GM18520 (cell line): ENCODE measurements around the gene TMTC3.
A peak's percentile ranks its signal among the peaks of the same experiment; 100 is the strongest.
"Not testable (repeated sequence)": the region's sequence is repeated elsewhere in the genome, so short reads cannot be mapped to it uniquely, and the experiment has no call there.

ENCODE experiments used
- ATAC-seq: cut with Tn5 transposase; IDR thresholded peaks from one replicate; pipeline ENCODE4 v1.9.1; 2021; ENCODE audit not compliant: unreplicated experiment

Gene TMTC3

GRCh38 chr12:88163371-88163770 lies 21.3 kb downstream of the TMTC3 start:
- no peak for ATAC-seq

GRCh38 chr12:88166179-88166578 lies 24.1 kb downstream of the TMTC3 start:
- no peak for ATAC-seq

GRCh38 chr12:88167384-88167783 lies 25.3 kb downstream of the TMTC3 start:
- ATAC-seq, result no peak

- no peak for ATAC-seq
These were observed 30.8 kb downstream of the TMTC3 start for GRCh38 chr12:88172844-88173407.

- ATAC-seq, result no peak
These were observed 33.4 kb downstream of the TMTC3 start for GRCh38 chr12:88175544-88175943.

GRCh38 chr12:88179436-88180014 lies 37.4 kb downstream of the TMTC3 start:
- no peak for ATAC-seq

GRCh38 chr12:88181881-88182280 lies 39.8 kb downstream of the TMTC3 start:
- no peak for ATAC-seq

- ATAC-seq, result no peak
These were observed 40.3 kb downstream of the TMTC3 start for GRCh38 chr12:88182416-88182815.

GRCh38 chr12:88184196-88184595 lies 42.1 kb downstream of the TMTC3 start:
- no peak for ATAC-seq

- ATAC-seq, result no peak
These were observed 43.2 kb downstream of the TMTC3 start for GRCh38 chr12:88185279-88185678.

GRCh38 chr12:88185988-88186387 lies 43.9 kb downstream of the TMTC3 start:
- peak; percentile 98 for ATAC-seq

- no peak for ATAC-seq
These were observed 45.5 kb downstream of the TMTC3 start for GRCh38 chr12:88187571-88187970.

GRCh38 chr12:88188180-88188579 lies 46.1 kb downstream of the TMTC3 start:
- ATAC-seq, result no peak

GRCh38 chr12:88192426-88192825 lies 50.3 kb downstream of the TMTC3 start:
- ATAC-seq, result no peak

GRCh38 chr12:88194868-88195267 lies 52.8 kb downstream of the TMTC3 start:
- no peak for ATAC-seq

GRCh38 chr12:88200029-88200428 lies 57.9 kb downstream of the TMTC3 start:
- ATAC-seq, result no peak

GRCh38 chr12:88202500-88202899 lies 60.4 kb downstream of the TMTC3 start:
- ATAC-seq, result no peak

- no peak for ATAC-seq
These were observed 64.5 kb downstream of the TMTC3 start for GRCh38 chr12:88206601-88207000.

- ATAC-seq, result no peak
These were observed 66.0 kb downstream of the TMTC3 start for GRCh38 chr12:88207921-88208620.

GRCh38 chr12:88208661-88209060 lies 66.6 kb downstream of the TMTC3 start:
- no peak for ATAC-seq

GRCh38 chr12:88210311-88210710 lies 68.2 kb downstream of the TMTC3 start:
- ATAC-seq, result not testable (repeated sequence)

GRCh38 chr12:88218293-88218692 lies 76.2 kb downstream of the TMTC3 start:
- no peak for ATAC-seq

- no peak for ATAC-seq
These were observed 77.8 kb downstream of the TMTC3 start for GRCh38 chr12:88219861-88220260.
